Uterus (tissue), 4 donors: ENCODE measurements around the gene RGS6. TPM values are rescaled to one million over a fixed set of nuclear protein-coding genes. Genes with fewer than 3 reads are reported as not detected.

Experiments used
- DNase-seq, 2 donors: peaks; one replicate each; pipeline ENCODE4 v3.0.0-alpha.2; 2019 to 2020
- H3K27ac ChIP-seq, 2 donors: fragments of 200-600 bp; sonication (generic); 1 replicate in 1 of 2; 2 replicates in 1 of 2; pipeline ENCODE4 v1.5.1; 2016 to 2018
- H3K27me3 ChIP-seq, 2 donors: fragments of 200-600 bp; sonication (generic); one replicate each; pipeline ENCODE4 v1.5.1; 2018 to 2019; ENCODE audit warnings: control low read depth in 1 of 2
- H3K36me3 ChIP-seq, 2 donors: fragments of 200-600 bp; sonication (generic); one replicate each; pipeline ENCODE4 v1.5.1; 2019; ENCODE audit warnings: control low read depth in 1 of 2
- H3K4me1 ChIP-seq, 2 donors: fragments of 200-600 bp; sonication (generic); one replicate each; pipeline ENCODE4 v1.5.1; 2018 to 2019; ENCODE audit warnings: control low read depth in 1 of 2
- H3K4me3 ChIP-seq, 2 donors: fragments of 200-600 bp; sonication (generic); 1 replicate in 1 of 2; 2 replicates in 1 of 2; pipeline ENCODE4 v1.5.1; 2018 to 2019; ENCODE audit warnings: mild to moderate bottlenecking in 1 of 2
- H3K9me3 ChIP-seq, 2 donors: fragments of 200-600 bp; sonication (generic); one replicate each; pipeline ENCODE4 v1.5.1; 2019; ENCODE audit warnings: control low read depth in 1 of 2
- CTCF ChIP-seq, 4 experiments: fragments of 200-600 bp in 2 of 4; fragments of 450-650 bp in 2 of 4; sonication (generic) in 2 of 4; IDR thresholded peaks; one replicate each; pipeline ENCODE4 v1.5.1; 2016 to 2019; ENCODE audit warnings: antibody characterized with exemption in 4 of 4, mild to moderate bottlenecking in 2 of 4, moderate library complexity in 1 of 4
- POLR2A ChIP-seq, 2 donors: fragments of 450-650 bp; IDR thresholded peaks; one replicate each; pipeline ENCODE4 v1.6.1; 2016; ENCODE audit warnings: antibody characterized with exemption in 2 of 2, mild to moderate bottlenecking in 1 of 2, moderate library complexity in 1 of 2
- intact Hi-C: fragments of 100-400 bp; cut with DNase I; formaldehyde crosslinking; loops from one replicate; pipeline ENCODE4 v1.15.1; 2023; ENCODE audit warnings: low total_unique reads
- total RNA-seq, 4 donors: library from RNA; depleted of rRNA in 3 of 4; stranded (reverse); fragments of >200 nt in 3 of 4; gene quantifications; one replicate each; pipeline versions ENCODE4 v1.1.0 to v1.2.4, GENCODE V29; 2014 to 2023
- donor health status: DM: yes; HTN: yes; CAD: no.

Gene RGS6
- total RNA-seq, 4 donors from 2014 or later: 1.0 to 7.4 (median 6.2) TPM; not detected in 1

GRCh38 chr14:72264716-72265115 lies 332.5 kb downstream of the RGS6 start:
- DNase-seq: no peak
- TF ChIP-seq POLR2A (IDR thresholded peaks at IDR 0.05) (no peak), CTCF (IDR thresholded peaks at IDR 0.05) (no peak)
- H3K4me3 ChIP-seq: no peak overlapping the region

GRCh38 chr14:72270147-72270727 lies 338.0 kb downstream of the RGS6 start:
- Histone ChIP-seq H3K9me3 (no peaks in the 10 kb centered on the region), H3K4me1 (no peaks in the 10 kb centered on the region), H3K27me3 (no peaks in the 10 kb centered on the region), H3K27ac (no peak overlapping the region), H3K4me3 (no peak overlapping the region), H3K36me3 (no peaks in the 10 kb centered on the region)
- no peak for DNase-seq
- TF ChIP-seq CTCF (IDR thresholded peaks at IDR 0.05): no peak
- no peak for TF ChIP-seq POLR2A (IDR thresholded peaks at IDR 0.05)
- intact Hi-C loops: no loop called here

More at GRCh38 chr14:72264716-72265115, 332.5 kb downstream of the RGS6 start:
- H3K27me3 ChIP-seq: no peaks in the 10 kb centered on the region
- H3K9me3 ChIP-seq: no peaks in the 10 kb centered on the region
- H3K4me1 ChIP-seq: no peaks in the 10 kb centered on the region
- no peak overlapping the region for H3K27ac ChIP-seq
- H3K36me3 ChIP-seq: no peaks in the 10 kb centered on the region
- intact Hi-C loops: no loop called here

GRCh38 chr14:72270749-72271148 lies 338.5 kb downstream of the RGS6 start:
- Histone ChIP-seq H3K36me3 (no peaks in the 10 kb centered on the region), H3K27me3 (no peaks in the 10 kb centered on the region), H3K4me1 (no peaks in the 10 kb centered on the region), H3K4me3 (no peak overlapping the region), H3K27ac (no peak overlapping the region), H3K9me3 (no peaks in the 10 kb centered on the region)
- TF ChIP-seq CTCF (IDR thresholded peaks at IDR 0.05) (no peak), POLR2A (IDR thresholded peaks at IDR 0.05) (no peak)
- intact Hi-C loops: no loop called here
- no peak for DNase-seq

- H3K27me3 ChIP-seq: no peaks in the 10 kb centered on the region
- H3K36me3 ChIP-seq: no peaks in the 10 kb centered on the region
- H3K27ac ChIP-seq: no peak overlapping the region
- no peak overlapping the region for H3K4me3 ChIP-seq
- TF ChIP-seq POLR2A (IDR thresholded peaks at IDR 0.05): no peak
- no peak for TF ChIP-seq CTCF (IDR thresholded peaks at IDR 0.05)
- DNase-seq: no peak
- no peaks in the 10 kb centered on the region for H3K9me3 ChIP-seq
- intact Hi-C loops: no loop called here
- H3K4me1 ChIP-seq: no peaks in the 10 kb centered on the region
These were observed 343.0 kb downstream of the RGS6 start for GRCh38 chr14:72275242-72275641.

- no peaks in the 10 kb centered on the region for H3K27me3 ChIP-seq
- TF ChIP-seq CTCF (IDR thresholded peaks at IDR 0.05) (no peak), POLR2A (IDR thresholded peaks at IDR 0.05) (no peak)
- no peak overlapping the region for H3K27ac ChIP-seq
- H3K36me3 ChIP-seq: no peaks in the 10 kb centered on the region
- H3K4me1 ChIP-seq: no peaks in the 10 kb centered on the region
- DNase-seq: no peak
- no peaks in the 10 kb centered on the region for H3K9me3 ChIP-seq
- no peak overlapping the region for H3K4me3 ChIP-seq
- intact Hi-C loops: no loop called here
These were observed 346.1 kb downstream of the RGS6 start for GRCh38 chr14:72278316-72278715.
